H4 (cell line): ENCODE measurements around the gene ATP1A3. TPM values are rescaled to one million over a fixed set of nuclear protein-coding genes. Genes with fewer than 3 reads are reported as not detected.

Source experiments
- total RNA-seq: library from RNA; depleted of rRNA; stranded (reverse); fragments of >200 nt; shearing (Covaris generic); gene quantifications from 2 replicates; pipeline ENCODE4 v1.2.3, GENCODE V29; 2014; rRNA removed

The ATP1A3 gene
- total RNA-seq, 1 experiment from 2014 or later = 2.1 TPM

Other genes with a start within 250 kb of the ATP1A3 start
- gene CEACAM6, start 238.7 kb downstream of the ATP1A3 start, total RNA-seq = not detected in 2 replicates
- gene CEACAM3, start 197.6 kb downstream of the ATP1A3 start, total RNA-seq = not detected in 2 replicates
- gene LYPD4, start 149.5 kb downstream of the ATP1A3 start, total RNA-seq = 0.41 TPM in 1 of 2 replicates, not detected in the other
- gene DMRTC2, start 149.2 kb downstream of the ATP1A3 start, total RNA-seq = not detected in 2 replicates
- gene RPS19, start 134.0 kb downstream of the ATP1A3 start, total RNA-seq = 1,641 and 1,922 TPM in 2 replicates
- gene CD79A, start 117.0 kb downstream of the ATP1A3 start, total RNA-seq = not detected in 2 replicates
- 14.5 and 15.9 TPM in 2 replicates for gene ARHGEF1, start 111.0 kb downstream of the ATP1A3 start, total RNA-seq
- gene ERFL, start 65.8 kb downstream of the ATP1A3 start, total RNA-seq = not detected in 2 replicates
- 149 and 167 TPM in 2 replicates for gene RABAC1, start 34.9 kb downstream of the ATP1A3 start, total RNA-seq
- 0.12 TPM in 1 of 2 replicates, not detected in the other for gene GRIK5, start 76.0 kb upstream of the ATP1A3 start, total RNA-seq
- gene ZNF574, start 81.9 kb upstream of the ATP1A3 start, total RNA-seq = 11.8 and 15.8 TPM in 2 replicates
- 0.02 TPM in 1 of 2 replicates, not detected in the other for gene POU2F2, start 138.2 kb upstream of the ATP1A3 start, total RNA-seq
- 10.4 and 14.8 TPM in 2 replicates for gene DEDD2, start 223.4 kb upstream of the ATP1A3 start, total RNA-seq
- gene ZNF526, start 226.1 kb upstream of the ATP1A3 start, total RNA-seq = 4.1 and 5.5 TPM in 2 replicates
- gene GSK3A, start 248.4 kb upstream of the ATP1A3 start, total RNA-seq = 29.8 and 30.6 TPM in 2 replicates